DOHH2 (cell line): Measurements from ENCODE around the gene PKD1L1.
"Not testable (repeated sequence)": the region's sequence is repeated elsewhere in the genome, so short reads cannot be mapped to it uniquely, and the experiment has no call there.

Experiments used
- H3F3A ChIP-seq: fragments of 200-600 bp; sonication (generic), shearing (Covaris generic); 2 replicates; pipeline ENCODE4 v1.6.0; 2016; ENCODE audit warnings: antibody characterized with exemption, mild to moderate bottlenecking; ENCODE audit not compliant: control insufficient read depth, insufficient read depth
- H3K27ac ChIP-seq: fragments of 200-600 bp; sonication (generic); 2 replicates; pipeline ENCODE4 v1.5.1; 2014; ENCODE audit warnings: low read depth, mild to moderate bottlenecking, low read length, moderate library complexity
- H3K27me3 ChIP-seq: fragments of 200-600 bp; sonication (generic); 2 replicates; pipeline ENCODE4 v1.6.1; 2014; ENCODE audit warnings: mild to moderate bottlenecking, low read length, mixed read lengths; ENCODE audit not compliant: control insufficient read depth
- H3K36me3 ChIP-seq: fragments of 200-600 bp; sonication (generic); 2 replicates; pipeline ENCODE4 v1.6.1; 2014; ENCODE audit warnings: mild to moderate bottlenecking, low read length, moderate library complexity, mixed read lengths; ENCODE audit not compliant: control insufficient read depth
- H3K4me1 ChIP-seq: fragments of 200-600 bp; sonication (generic); 2 replicates; pipeline ENCODE4 v1.6.1; 2014; ENCODE audit warnings: mild to moderate bottlenecking, low read length, mixed read lengths; ENCODE audit not compliant: control insufficient read depth
- H3K4me2 ChIP-seq: fragments of 200-600 bp; sonication (generic); 2 replicates; pipeline ENCODE4 v1.6.0; 2014; ENCODE audit warnings: mild to moderate bottlenecking, low read length, moderate library complexity
- H3K4me3 ChIP-seq: fragments of 200-600 bp; sonication (generic); 2 replicates; pipeline ENCODE4 v1.5.1; 2014; ENCODE audit warnings: mild to moderate bottlenecking, low read length, mixed read lengths
- H3K79me2 ChIP-seq: fragments of 200-600 bp; sonication (generic); 2 replicates; pipeline ENCODE4 v1.6.1; 2014; ENCODE audit warnings: mild to moderate bottlenecking, low read length, mixed read lengths; ENCODE audit not compliant: control insufficient read depth
- H3K9me2 ChIP-seq: fragments of 200-600 bp; sonication (generic); replicated peaks from 2 replicates; pipeline ENCODE4 v1.6.1; 2014; ENCODE audit warnings: mild to moderate bottlenecking, low read length, mixed read lengths; ENCODE audit not compliant: control insufficient read depth
- H3K9me3 ChIP-seq: fragments of 200-600 bp; sonication (generic); 2 replicates; pipeline ENCODE4 v1.6.1; 2014; ENCODE audit warnings: antibody characterized with exemption, low read length, mixed read lengths; ENCODE audit not compliant: control insufficient read depth, insufficient read depth
- H4K20me1 ChIP-seq: fragments of 200-600 bp; sonication (generic); 2 replicates; pipeline ENCODE4 v1.6.0; 2014; ENCODE audit warnings: low read depth, mild to moderate bottlenecking, antibody characterized with exemption, low read length, moderate library complexity; ENCODE audit not compliant: control insufficient read depth, insufficient read depth
- CTCF ChIP-seq: fragments of 200-600 bp; sonication (generic); IDR thresholded peaks from one replicate; pipeline ENCODE4 v1.5.1; 2014; ENCODE audit warnings: antibody characterized with exemption, mild to moderate bottlenecking, low read depth, low read length; ENCODE audit not compliant: poor library complexity, severe bottlenecking
- EZH2phosphoT487 ChIP-seq: fragments of 200-600 bp; sonication (generic); IDR thresholded peaks from 2 replicates; pipeline ENCODE4 v1.6.1; 2017; ENCODE audit warnings: borderline replicate concordance, mild to moderate bottlenecking, antibody characterized with exemption, low read length, moderate library complexity, mixed read lengths

The PKD1L1 gene

DNA sequence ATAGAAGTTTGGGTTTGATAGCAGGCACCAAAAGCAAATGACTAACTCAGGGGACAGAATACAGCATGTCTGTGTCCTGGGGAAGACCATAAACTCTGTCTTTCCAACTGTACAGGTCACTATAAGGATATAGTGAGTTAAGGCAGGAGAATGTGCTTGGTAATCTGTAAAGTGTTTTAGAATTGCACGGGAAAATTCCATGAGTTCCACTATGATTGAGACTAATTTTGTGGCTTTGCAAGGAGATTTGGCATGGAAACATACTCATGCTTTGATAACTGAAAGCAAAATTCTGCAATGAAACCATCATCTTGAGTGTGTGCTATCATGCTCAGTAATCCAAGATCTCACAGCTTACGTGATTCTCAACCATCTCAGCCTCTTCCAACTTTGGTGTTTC is 152.6 kb downstream of the PKD1L1 start:
- Histone ChIP-seq H4K20me1 (no peaks in the 10 kb centered on the region), H3K79me2 (no peaks in the 10 kb centered on the region), H3K36me3 (no peaks in the 10 kb centered on the region), H3K27ac (no peak overlapping the region), H3K4me3 (no peak overlapping the region), H3K4me1 (peaks cover 37% of the 10 kb centered on the region), H3K9me2 (no peaks in the 10 kb centered on the region), H3K4me2 (no peak overlapping the region), H3K27me3 (no peaks in the 10 kb centered on the region), H3K9me3 (peaks cover 10% of the 10 kb centered on the region; the same call in 1 of the 2 replicates), H3F3A (no peaks in the 10 kb centered on the region)
- no peak for TF ChIP-seq CTCF
- TF ChIP-seq EZH2phosphoT487: no peak

- not testable (repeated sequence) for H4K20me1 ChIP-seq, H3K36me3 ChIP-seq, H3K27ac ChIP-seq, H3K4me3 ChIP-seq, H3K9me2 ChIP-seq, H3K27me3 ChIP-seq, H3K79me2 ChIP-seq, H3F3A ChIP-seq, H3K9me3 ChIP-seq, H3K4me2 ChIP-seq
- peaks cover 37% of the 10 kb centered on the region for H3K4me1 ChIP-seq
Observed at GRCh38 chr7:47795126-47795525, 153.1 kb downstream of the PKD1L1 start.

GRCh38 chr7:47794016-47794415 is 154.2 kb downstream of the PKD1L1 start:
- peak overlapping the region; percentile 33; the same call in 1 of the 2 replicates for H3K4me3 ChIP-seq
- H3K27ac ChIP-seq: no peak overlapping the region
- H4K20me1 ChIP-seq: no peaks in the 10 kb centered on the region
- no peaks in the 10 kb centered on the region for H3F3A ChIP-seq
- TF ChIP-seq EZH2phosphoT487 (no peak), CTCF (no peak)
- no peaks in the 10 kb centered on the region for H3K27me3 ChIP-seq
- H3K36me3 ChIP-seq: no peaks in the 10 kb centered on the region
- peaks cover 10% of the 10 kb centered on the region; the same call in 1 of the 2 replicates for H3K9me3 ChIP-seq
- peak overlapping the region; percentile 44 for H3K4me2 ChIP-seq
- peaks cover 37% of the 10 kb centered on the region for H3K4me1 ChIP-seq
- H3K9me2 ChIP-seq: no peaks in the 10 kb centered on the region
- no peaks in the 10 kb centered on the region for H3K79me2 ChIP-seq

GRCh38 chr7:47793186-47793585 is 155.1 kb downstream of the PKD1L1 start:
- not testable (repeated sequence) for H3K27me3 ChIP-seq, H3K4me3 ChIP-seq, H4K20me1 ChIP-seq, H3K9me2 ChIP-seq, H3K79me2 ChIP-seq, H3K9me3 ChIP-seq, H3K36me3 ChIP-seq, H3K27ac ChIP-seq, H3F3A ChIP-seq
- Histone ChIP-seq H3K4me1 (peaks cover 37% of the 10 kb centered on the region), H3K4me2 (peak overlapping the region; percentile 44; the same call in 1 of the 2 replicates)
